Neural cell (in vitro differentiated cells): ENCODE data around the gene SCAANT1.

Experiments used
- EP300 ChIP-seq: fragments of 450-650 bp; conservative IDR thresholded peaks from 2 replicates; pipeline ENCODE4 v1.6.1; 2014; ENCODE audit warnings: antibody characterized with exemption, mild to moderate bottlenecking, moderate library complexity; ENCODE audit not compliant: poor library complexity, severe bottlenecking
- MXI1 ChIP-seq: fragments of 450-650 bp; conservative IDR thresholded peaks from 2 replicates; pipeline ENCODE4 v1.6.1; 2014; ENCODE audit warnings: antibody characterized with exemption, mild to moderate bottlenecking; ENCODE audit not compliant: poor library complexity, severe bottlenecking
- POLR2AphosphoS5 ChIP-seq: IDR thresholded peaks from 2 replicates; pipeline ENCODE4 v1.6.1; 2012
- TAF1 ChIP-seq: IDR thresholded peaks from 2 replicates; pipeline ENCODE4 v1.6.1; 2012; ENCODE audit warnings: low read depth
- TF ChIP-seq, protein P1 (sequence below): IDR thresholded peaks from 2 replicates; pipeline ENCODE4 v1.6.1; 2012; ENCODE audit warnings: borderline replicate concordance

DNA sequence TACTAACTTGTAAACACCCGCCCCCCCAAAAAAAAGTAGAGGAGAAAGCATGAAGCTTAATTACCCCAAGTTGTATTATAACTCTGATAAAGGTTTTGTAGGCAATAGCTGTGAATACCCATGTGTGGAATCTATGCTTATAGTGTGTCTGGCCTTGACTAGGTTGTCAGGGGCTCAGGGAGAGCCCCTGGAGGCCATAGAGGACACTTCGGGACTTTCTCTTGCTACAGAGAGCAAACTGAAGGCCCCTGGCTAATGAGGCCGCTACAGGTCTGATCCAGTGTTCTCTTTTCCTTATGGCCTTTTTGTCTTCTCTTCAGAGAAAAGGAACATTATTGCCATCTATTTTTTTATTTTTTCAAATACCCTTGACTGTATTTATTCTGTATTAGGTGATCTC, 19.1 kb upstream of the SCAANT1 start:
- TF ChIP-seq EP300, result no peak
- TF ChIP-seq, protein P1, sequence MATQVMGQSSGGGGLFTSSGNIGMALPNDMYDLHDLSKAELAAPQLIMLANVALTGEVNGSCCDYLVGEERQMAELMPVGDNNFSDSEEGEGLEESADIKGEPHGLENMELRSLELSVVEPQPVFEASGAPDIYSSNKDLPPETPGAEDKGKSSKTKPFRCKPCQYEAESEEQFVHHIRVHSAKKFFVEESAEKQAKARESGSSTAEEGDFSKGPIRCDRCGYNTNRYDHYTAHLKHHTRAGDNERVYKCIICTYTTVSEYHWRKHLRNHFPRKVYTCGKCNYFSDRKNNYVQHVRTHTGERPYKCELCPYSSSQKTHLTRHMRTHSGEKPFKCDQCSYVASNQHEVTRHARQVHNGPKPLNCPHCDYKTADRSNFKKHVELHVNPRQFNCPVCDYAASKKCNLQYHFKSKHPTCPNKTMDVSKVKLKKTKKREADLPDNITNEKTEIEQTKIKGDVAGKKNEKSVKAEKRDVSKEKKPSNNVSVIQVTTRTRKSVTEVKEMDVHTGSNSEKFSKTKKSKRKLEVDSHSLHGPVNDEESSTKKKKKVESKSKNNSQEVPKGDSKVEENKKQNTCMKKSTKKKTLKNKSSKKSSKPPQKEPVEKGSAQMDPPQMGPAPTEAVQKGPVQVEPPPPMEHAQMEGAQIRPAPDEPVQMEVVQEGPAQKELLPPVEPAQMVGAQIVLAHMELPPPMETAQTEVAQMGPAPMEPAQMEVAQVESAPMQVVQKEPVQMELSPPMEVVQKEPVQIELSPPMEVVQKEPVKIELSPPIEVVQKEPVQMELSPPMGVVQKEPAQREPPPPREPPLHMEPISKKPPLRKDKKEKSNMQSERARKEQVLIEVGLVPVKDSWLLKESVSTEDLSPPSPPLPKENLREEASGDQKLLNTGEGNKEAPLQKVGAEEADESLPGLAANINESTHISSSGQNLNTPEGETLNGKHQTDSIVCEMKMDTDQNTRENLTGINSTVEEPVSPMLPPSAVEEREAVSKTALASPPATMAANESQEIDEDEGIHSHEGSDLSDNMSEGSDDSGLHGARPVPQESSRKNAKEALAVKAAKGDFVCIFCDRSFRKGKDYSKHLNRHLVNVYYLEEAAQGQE, result no peak
- TF ChIP-seq POLR2AphosphoS5, result no peak
- no peak for TF ChIP-seq MXI1
- TF ChIP-seq TAF1, result no peak
